HEK293 (cell line): ENCODE results near the gene LRP8.

ENCODE experiments used
- CTCF ChIA-PET: fragments of 350-600 bp; formaldehyde crosslinking; extraction: SDS; loops from one replicate; lab custom pipeline; 2021; ENCODE audit warnings: antibody characterized with exemption; lab: Yijun Ruan, JAX
- POLR2A ChIA-PET: fragments of 300-600 bp; formaldehyde crosslinking; extraction: SDS; loops from one replicate; lab custom pipeline; 2020; ENCODE audit warnings: antibody characterized with exemption, inconsistent platforms; lab: Yijun Ruan, JAX
- H3K27ac ChIP-seq: fragments of 200-500 bp; sonication (Bioruptor generic); 2 replicates; pipeline ENCODE4 v1.5.1; 2014; ENCODE audit warnings: low read depth, low read length, control low read depth, inconsistent platforms; ENCODE audit errors: extremely low read depth
- H3K36me3 ChIP-seq, 2 experiments: fragments of 200-500 bp in 1 of 2; sonication (Bioruptor generic) in 1 of 2; 1 replicate in 1 of 2; 2 replicates in 1 of 2; pipeline ENCODE4 v1.5.1; 2014 to 2017; ENCODE audit warnings: inconsistent platforms in 2 of 2, low read length in 2 of 2; ENCODE audit not compliant: control insufficient read depth in 2 of 2, insufficient read depth in 1 of 2
- H3K4me1 ChIP-seq: fragments of 200-500 bp; sonication (Bioruptor generic); 2 replicates; pipeline ENCODE4 v1.5.1; 2014; ENCODE audit warnings: mild to moderate bottlenecking, low read length, inconsistent platforms; ENCODE audit not compliant: control insufficient read depth, insufficient read depth
- H3K4me3 ChIP-seq: 2 replicates; pipeline ENCODE4 v1.5.1; 2011; ENCODE audit warnings: low read depth, mild to moderate bottlenecking, control low read depth, low read length, moderate library complexity
- H3K9me3 ChIP-seq: fragments of 200-500 bp; sonication (Bioruptor generic); 2 replicates; pipeline ENCODE4 v1.5.1; 2014; ENCODE audit warnings: low read depth, low read length, inconsistent platforms; ENCODE audit not compliant: control insufficient read depth, insufficient read depth
- CTCF ChIP-seq: fragments of 450-650 bp; formaldehyde crosslinking; IDR thresholded peaks from 2 replicates; pipeline ENCODE4 v1.5.1; 2016; ENCODE audit warnings: missing biosample characterization, missing genetic modification characterization
- EGR2 ChIP-seq: fragments of 450-650 bp; formaldehyde crosslinking; IDR thresholded peaks from 2 replicates; pipeline ENCODE4 v1.5.1; 2016; ENCODE audit warnings: low read depth, missing biosample characterization, missing genetic modification characterization
- ELK4 ChIP-seq: IDR thresholded peaks from 2 replicates; pipeline ENCODE4 v1.6.1; 2011; ENCODE audit warnings: mild to moderate bottlenecking, low read depth, low read length, borderline replicate concordance
- FEZF1 ChIP-seq: fragments of 450-650 bp; formaldehyde crosslinking; IDR thresholded peaks from 2 replicates; pipeline ENCODE4 v1.5.1; 2016; ENCODE audit warnings: missing biosample characterization, missing genetic modification characterization
- KLF10 ChIP-seq: fragments of 450-650 bp; IDR thresholded peaks from 2 replicates; pipeline ENCODE4 v1.5.1; 2018; ENCODE audit warnings: missing biosample characterization, mild to moderate bottlenecking, missing genetic modification characterization
- KLF16 ChIP-seq: fragments of 450-650 bp; formaldehyde crosslinking; IDR thresholded peaks from 2 replicates; pipeline ENCODE4 v1.5.1; 2017; ENCODE audit warnings: missing biosample characterization, missing genetic modification characterization
- KLF8 ChIP-seq: fragments of 450-650 bp; formaldehyde crosslinking; IDR thresholded peaks from 2 replicates; pipeline ENCODE4 v1.5.1; 2016; ENCODE audit warnings: missing biosample characterization, missing genetic modification characterization
- MEIS1 ChIP-seq: sonication (generic); formaldehyde crosslinking; IDR thresholded peaks from 2 replicates; pipeline ENCODE4 v1.8.1; 2022; ENCODE audit warnings: missing genetic modification reagents, mild to moderate bottlenecking, borderline replicate concordance
- RBAK ChIP-seq: fragments of 450-650 bp; formaldehyde crosslinking; IDR thresholded peaks from 2 replicates; pipeline ENCODE4 v1.5.1; 2016; ENCODE audit warnings: missing biosample characterization, missing genetic modification characterization
- SETDB1 ChIP-seq: IDR thresholded peaks from one replicate; pipeline ENCODE4 v1.6.1; 2017; ENCODE audit warnings: mild to moderate bottlenecking, low read length, moderate library complexity, mixed read lengths; ENCODE audit not compliant: insufficient read length
- SP2 ChIP-seq: fragments of 450-650 bp; formaldehyde crosslinking; IDR thresholded peaks from 2 replicates; pipeline ENCODE4 v1.5.1; 2016; ENCODE audit warnings: missing biosample characterization, missing genetic modification characterization
- ZBTB17 ChIP-seq: fragments of 450-650 bp; formaldehyde crosslinking; IDR thresholded peaks from 2 replicates; pipeline ENCODE4 v1.5.1; 2016; ENCODE audit warnings: missing biosample characterization, missing genetic modification characterization
- ZBTB6 ChIP-seq: fragments of 450-650 bp; formaldehyde crosslinking; IDR thresholded peaks from 2 replicates; pipeline ENCODE4 v1.5.1; 2017; ENCODE audit warnings: missing biosample characterization, missing genetic modification characterization
- ZNF10 ChIP-seq: fragments of 450-650 bp; formaldehyde crosslinking; IDR thresholded peaks from 2 replicates; pipeline ENCODE4 v1.5.1; 2017; ENCODE audit warnings: missing biosample characterization, missing genetic modification characterization
- ZNF114 ChIP-seq: fragments of 450-650 bp; formaldehyde crosslinking; IDR thresholded peaks from 2 replicates; pipeline ENCODE4 v1.5.0; 2017; ENCODE audit warnings: missing biosample characterization, missing genetic modification characterization
- ZNF121 ChIP-seq: fragments of 450-650 bp; formaldehyde crosslinking; IDR thresholded peaks from 2 replicates; pipeline ENCODE4 v1.5.1; 2016; ENCODE audit warnings: missing biosample characterization, missing genetic modification characterization
- ZNF140 ChIP-seq: fragments of 450-650 bp; formaldehyde crosslinking; IDR thresholded peaks from 2 replicates; pipeline ENCODE4 v1.5.1; 2016; ENCODE audit warnings: missing biosample characterization, missing genetic modification characterization
- ZNF169 ChIP-seq: fragments of 450-650 bp; formaldehyde crosslinking; IDR thresholded peaks from 2 replicates; pipeline ENCODE4 v1.5.1; 2016; ENCODE audit warnings: missing biosample characterization, missing genetic modification characterization
- ZNF19 ChIP-seq: fragments of 450-650 bp; formaldehyde crosslinking; IDR thresholded peaks from 2 replicates; pipeline ENCODE4; 2016; ENCODE audit warnings: missing biosample characterization, missing genetic modification characterization, low read depth
- ZNF239 ChIP-seq: fragments of 450-650 bp; formaldehyde crosslinking; IDR thresholded peaks from 2 replicates; pipeline ENCODE4 v1.5.1; 2016; ENCODE audit warnings: missing biosample characterization, missing genetic modification characterization
- ZNF366 ChIP-seq: fragments of 450-650 bp; formaldehyde crosslinking; conservative IDR thresholded peaks from 2 replicates; pipeline ENCODE4 v1.5.1; 2016; ENCODE audit warnings: missing biosample characterization, missing genetic modification characterization
- ZNF398 ChIP-seq: fragments of 450-650 bp; formaldehyde crosslinking; IDR thresholded peaks from 2 replicates; pipeline ENCODE4 v1.5.1; 2017; ENCODE audit warnings: missing biosample characterization, missing genetic modification characterization
- ZNF433 ChIP-seq: fragments of 450-650 bp; formaldehyde crosslinking; IDR thresholded peaks from 2 replicates; pipeline ENCODE4 v1.5.1; 2016; ENCODE audit warnings: missing biosample characterization, missing genetic modification characterization, low read depth
- ZNF449 ChIP-seq: fragments of 450-650 bp; formaldehyde crosslinking; IDR thresholded peaks from 2 replicates; pipeline ENCODE4 v1.5.1; 2017; ENCODE audit warnings: missing biosample characterization, mild to moderate bottlenecking, missing genetic modification characterization, moderate library complexity
- ZNF514 ChIP-seq: fragments of 450-650 bp; formaldehyde crosslinking; IDR thresholded peaks from 2 replicates; pipeline ENCODE4 v1.5.1; 2016; ENCODE audit warnings: missing biosample characterization, missing genetic modification characterization
- ZNF624 ChIP-seq: fragments of 450-650 bp; formaldehyde crosslinking; IDR thresholded peaks from 2 replicates; pipeline ENCODE4 v1.5.1; 2017; ENCODE audit warnings: missing biosample characterization, missing genetic modification characterization
- ZNF792 ChIP-seq: fragments of 450-650 bp; formaldehyde crosslinking; IDR thresholded peaks from 2 replicates; pipeline ENCODE4 v1.5.1; 2016; ENCODE audit warnings: missing biosample characterization, missing genetic modification characterization
- ZSCAN16 ChIP-seq: fragments of 450-650 bp; formaldehyde crosslinking; IDR thresholded peaks from 2 replicates; pipeline ENCODE4 v1.5.1; 2016; ENCODE audit warnings: missing biosample characterization, missing genetic modification characterization
- ZSCAN18 ChIP-seq: fragments of 450-650 bp; formaldehyde crosslinking; IDR thresholded peaks from 2 replicates; pipeline ENCODE4 v1.5.1; 2016; ENCODE audit warnings: missing biosample characterization, missing genetic modification characterization
- ZSCAN30 ChIP-seq: fragments of 450-650 bp; IDR thresholded peaks from 2 replicates; pipeline ENCODE4 v1.5.1; 2018; ENCODE audit warnings: missing biosample characterization, mild to moderate bottlenecking, missing genetic modification characterization, moderate library complexity

The LRP8 gene

GRCh38 chr1:53377438-53377841 lies 49.6 kb upstream of the LRP8 start:
- no peak overlapping the region for H3K27ac ChIP-seq
- H3K4me1 ChIP-seq = no peaks in the 10 kb centered on the region
- POLR2A ChIA-PET = no interaction called here
- no peaks in the 10 kb centered on the region for H3K9me3 ChIP-seq
- H3K36me3 ChIP-seq = no peaks in the 10 kb centered on the region
- TF ChIP-seq ZNF114 (no peak), RBAK (tag by site-specific recombination) (no peak), ZBTB6 (tag by site-specific recombination) (no peak), KLF16 (tag by site-specific recombination) (no peak), ZNF19 (tag by site-specific recombination) (no peak), SETDB1 (no peak), ZNF366 (tag by site-specific recombination) (no peak), ZSCAN30 (no peak), ZSCAN16 (tag by site-specific recombination) (no peak), ZNF449 (tag by site-specific recombination) (no peak), ZNF433 (no peak), ZNF121 (no peak), KLF10 (tag by site-specific recombination) (no peak), ZNF239 (no peak), CTCF (tag by site-specific recombination) (no peak), SP2 (tag by site-specific recombination) (no peak), ZNF624 (tag by site-specific recombination) (no peak), FEZF1 (tag by site-specific recombination) (no peak), ZNF398 (tag by site-specific recombination) (no peak)
- no peak overlapping the region for H3K4me3 ChIP-seq
- CTCF ChIA-PET = interaction anchor here (1.1 kb wide), 1 partner anchor 16 kb away, joined by 6 read pairs; no protein-coding TSS in a partner anchor

- Histone ChIP-seq H3K4me3 (no peak overlapping the region), H3K4me1 (no peaks in the 10 kb centered on the region), H3K27ac (no peak overlapping the region), H3K36me3 (no peaks in the 10 kb centered on the region), H3K9me3 (no peaks in the 10 kb centered on the region)
- ChIA-PET CTCF (interaction anchor here (0.7 kb wide), 1 partner anchor 1388 kb away, joined by 3 read pairs; no protein-coding TSS in a partner anchor), POLR2A (no interaction called here)
- no peak for TF ChIP-seq ELK4
- TF ChIP-seq ZNF169 (tag by site-specific recombination) = no peak
- TF ChIP-seq MEIS1 (CRISPR knock-in tag) = no peak
- TF ChIP-seq ZBTB17 (tag by site-specific recombination) = no peak
- no peak for TF ChIP-seq ZNF792 (tag by site-specific recombination)
- no peak for TF ChIP-seq EGR2 (tag by site-specific recombination)
- no peak for TF ChIP-seq KLF8 (tag by site-specific recombination)
- TF ChIP-seq ZNF514 = no peak
- TF ChIP-seq ZNF140 (tag by site-specific recombination) = no peak
- no peak for TF ChIP-seq ZNF10 (tag by site-specific recombination)
- no peak for TF ChIP-seq ZSCAN18 (tag by site-specific recombination)
Measured at GRCh38 chr1:53376742-53377437, 49.0 kb upstream of the LRP8 start.
